Retinal pigment epithelial cell (primary cell): ENCODE data around the gene AAK1.

Experiments
- DNase-seq: peaks from one replicate; pipeline ENCODE4 v3.0.0-alpha.2; 2010; ENCODE audit warnings: low read depth
- H3K4me3 ChIP-seq: 2 replicates; pipeline ENCODE4 v1.5.1; 2011; ENCODE audit warnings: mild to moderate bottlenecking, low read length, control low read depth, moderate library complexity
- TF ChIP-seq, protein P1 (sequence below): conservative IDR thresholded peaks from 2 replicates; pipeline ENCODE4 v1.5.1; 2011; ENCODE audit warnings: low read depth, low read length, control low read depth, inconsistent platforms

AAK1 gene

DNA sequence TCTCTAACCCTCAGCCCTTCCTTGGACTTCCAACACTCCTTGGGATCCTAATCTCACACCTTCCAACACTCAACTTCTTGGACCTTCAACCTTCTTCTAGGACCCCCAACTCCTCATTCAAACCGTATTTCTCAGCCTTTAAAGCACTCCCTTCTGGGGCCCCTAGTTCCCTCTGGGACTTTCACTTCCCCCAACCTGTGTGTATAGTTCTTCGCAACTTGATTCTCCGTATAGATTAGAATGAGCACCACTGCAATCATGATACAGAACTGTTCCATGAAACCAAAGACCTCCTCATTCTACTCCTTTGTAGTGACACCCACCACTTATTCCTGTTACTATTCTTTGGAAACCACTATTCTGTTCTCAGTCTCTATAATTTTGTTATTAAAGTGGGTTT is 144.3 kb downstream of the AAK1 start:
- no peak for DNase-seq
- H3K4me3 ChIP-seq: no peak overlapping the region
- TF ChIP-seq, protein P1, sequence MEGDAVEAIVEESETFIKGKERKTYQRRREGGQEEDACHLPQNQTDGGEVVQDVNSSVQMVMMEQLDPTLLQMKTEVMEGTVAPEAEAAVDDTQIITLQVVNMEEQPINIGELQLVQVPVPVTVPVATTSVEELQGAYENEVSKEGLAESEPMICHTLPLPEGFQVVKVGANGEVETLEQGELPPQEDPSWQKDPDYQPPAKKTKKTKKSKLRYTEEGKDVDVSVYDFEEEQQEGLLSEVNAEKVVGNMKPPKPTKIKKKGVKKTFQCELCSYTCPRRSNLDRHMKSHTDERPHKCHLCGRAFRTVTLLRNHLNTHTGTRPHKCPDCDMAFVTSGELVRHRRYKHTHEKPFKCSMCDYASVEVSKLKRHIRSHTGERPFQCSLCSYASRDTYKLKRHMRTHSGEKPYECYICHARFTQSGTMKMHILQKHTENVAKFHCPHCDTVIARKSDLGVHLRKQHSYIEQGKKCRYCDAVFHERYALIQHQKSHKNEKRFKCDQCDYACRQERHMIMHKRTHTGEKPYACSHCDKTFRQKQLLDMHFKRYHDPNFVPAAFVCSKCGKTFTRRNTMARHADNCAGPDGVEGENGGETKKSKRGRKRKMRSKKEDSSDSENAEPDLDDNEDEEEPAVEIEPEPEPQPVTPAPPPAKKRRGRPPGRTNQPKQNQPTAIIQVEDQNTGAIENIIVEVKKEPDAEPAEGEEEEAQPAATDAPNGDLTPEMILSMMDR: no peak

DNA sequence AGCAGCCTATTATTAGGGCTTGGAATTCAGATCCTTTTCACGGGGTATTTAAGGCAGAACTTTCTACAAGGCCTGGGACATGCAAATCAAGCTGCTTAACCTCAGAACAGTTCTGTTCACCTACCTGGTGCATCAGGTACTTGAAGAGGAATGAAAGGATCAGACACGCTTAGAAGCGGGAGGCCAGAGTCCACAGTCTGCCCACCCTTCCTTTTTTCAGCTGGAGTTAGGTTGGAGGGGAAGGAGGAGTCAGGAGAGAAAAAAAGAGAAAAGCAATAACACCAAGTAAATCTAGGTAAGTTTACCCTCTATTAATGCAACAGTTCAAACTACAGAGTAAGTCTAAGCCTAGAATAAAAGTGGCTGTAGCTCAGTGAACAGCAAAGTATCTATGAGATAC is 147.7 kb downstream of the AAK1 start:
- TF ChIP-seq, protein P1: no peak
- no peak overlapping the region for H3K4me3 ChIP-seq
- no peak for DNase-seq

- H3K4me3 ChIP-seq: no peak overlapping the region
- TF ChIP-seq, protein P1: no peak
- DNase-seq: no peak
Measured at GRCh38 chr2:69495008-69495407, 148.5 kb downstream of the AAK1 start.

GRCh38 chr2:69494126-69494525 is 149.4 kb downstream of the AAK1 start:
- TF ChIP-seq, protein P1: no peak
- no peak overlapping the region for H3K4me3 ChIP-seq
- no peak for DNase-seq

DNA sequence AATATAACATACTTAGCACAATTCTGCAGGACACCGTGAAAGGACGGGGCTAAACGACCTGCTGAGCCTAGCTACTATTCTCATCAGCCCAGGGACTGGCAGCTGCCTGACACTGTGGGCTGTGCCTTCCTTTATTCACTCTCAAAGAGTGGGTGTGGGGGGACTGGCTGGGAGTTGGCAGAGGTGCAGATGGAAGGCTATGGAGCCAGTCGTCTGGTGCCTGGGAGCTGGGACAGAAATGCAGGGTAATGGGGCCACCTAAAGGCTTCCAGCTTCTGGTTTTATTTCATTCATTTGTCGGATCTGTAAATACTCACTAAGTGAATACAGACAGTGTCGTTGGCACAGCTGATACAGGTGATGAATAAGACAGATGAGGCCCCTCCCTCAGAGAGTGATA is 150.3 kb downstream of the AAK1 start:
- no peak for DNase-seq
- TF ChIP-seq, protein P1: no peak
- no peak overlapping the region for H3K4me3 ChIP-seq

DNA sequence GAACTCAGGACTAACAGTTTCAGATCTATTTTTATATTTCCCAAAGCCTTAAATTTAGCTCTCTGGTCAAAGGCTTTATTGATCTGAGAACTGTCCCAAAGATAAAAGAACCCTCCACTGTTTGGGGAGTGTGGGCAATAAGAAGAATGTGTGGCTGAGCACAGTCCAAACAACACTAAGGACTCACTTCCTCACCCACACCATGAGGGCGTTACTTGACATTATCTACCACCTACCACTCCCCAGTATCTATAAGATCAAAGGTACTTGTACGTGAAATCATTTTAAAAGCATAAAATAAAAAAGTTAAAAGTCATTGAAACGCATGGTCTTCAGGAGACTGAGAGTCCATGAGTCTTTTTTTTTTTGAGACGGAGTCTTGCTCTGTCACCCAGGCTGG is 151.7 kb downstream of the AAK1 start:
- DNase-seq: no peak
- TF ChIP-seq, protein P1: no peak
- no peak overlapping the region for H3K4me3 ChIP-seq

DNA sequence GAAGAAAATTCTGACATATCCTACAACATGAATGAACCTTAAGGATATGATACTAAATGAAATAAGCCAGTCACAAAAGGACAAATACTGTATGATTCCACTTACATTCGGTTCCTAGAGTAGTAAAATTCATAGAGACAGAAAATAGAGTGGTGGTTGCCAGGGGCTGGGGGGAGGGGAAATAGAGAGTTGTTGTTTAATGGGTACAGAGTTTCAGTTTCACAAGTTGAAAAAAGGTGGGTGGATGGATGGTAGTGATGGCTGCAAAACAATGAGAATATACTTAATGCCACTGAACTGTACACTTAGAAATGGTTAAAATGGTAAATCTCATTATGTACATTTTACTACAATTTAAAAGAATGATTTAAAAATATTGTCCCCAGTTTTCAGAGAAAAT is 153.1 kb downstream of the AAK1 start:
- DNase-seq: no peak
- TF ChIP-seq, protein P1: no peak
- H3K4me3 ChIP-seq: no peak overlapping the region
